Measurements from ENCODE around the gene MANF.

Gene MANF

DNA sequence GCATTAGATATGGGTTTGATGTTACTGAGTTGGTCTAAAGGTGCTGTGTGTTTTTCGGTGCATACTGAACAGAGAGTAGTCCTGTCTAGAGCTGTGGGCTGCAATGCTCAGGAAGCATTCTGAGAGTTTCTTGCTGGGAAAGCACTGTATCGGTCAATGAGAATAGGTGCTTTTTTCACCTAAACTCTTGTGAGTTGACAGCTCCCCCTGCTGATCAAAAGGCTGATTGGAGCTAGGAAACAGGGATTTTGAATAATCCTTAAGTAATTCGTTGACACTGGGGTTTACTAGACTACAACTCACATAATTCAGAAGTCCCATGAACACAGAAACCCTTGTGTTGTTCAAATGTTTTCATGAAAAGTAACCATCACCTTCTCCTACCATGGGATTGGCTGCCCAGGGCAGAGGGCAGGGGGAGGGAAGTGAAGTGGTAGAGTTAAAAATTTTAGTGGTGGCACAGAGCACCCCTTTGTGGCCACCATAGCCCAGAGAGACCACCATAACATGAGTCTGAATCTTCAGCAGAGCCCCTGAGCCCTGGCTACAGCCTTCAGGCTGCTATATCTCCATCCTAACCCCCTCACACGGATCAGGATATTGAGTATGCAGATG, 13.0 kb upstream of the MANF start:
- TF ChIP-seq, protein P1, sequence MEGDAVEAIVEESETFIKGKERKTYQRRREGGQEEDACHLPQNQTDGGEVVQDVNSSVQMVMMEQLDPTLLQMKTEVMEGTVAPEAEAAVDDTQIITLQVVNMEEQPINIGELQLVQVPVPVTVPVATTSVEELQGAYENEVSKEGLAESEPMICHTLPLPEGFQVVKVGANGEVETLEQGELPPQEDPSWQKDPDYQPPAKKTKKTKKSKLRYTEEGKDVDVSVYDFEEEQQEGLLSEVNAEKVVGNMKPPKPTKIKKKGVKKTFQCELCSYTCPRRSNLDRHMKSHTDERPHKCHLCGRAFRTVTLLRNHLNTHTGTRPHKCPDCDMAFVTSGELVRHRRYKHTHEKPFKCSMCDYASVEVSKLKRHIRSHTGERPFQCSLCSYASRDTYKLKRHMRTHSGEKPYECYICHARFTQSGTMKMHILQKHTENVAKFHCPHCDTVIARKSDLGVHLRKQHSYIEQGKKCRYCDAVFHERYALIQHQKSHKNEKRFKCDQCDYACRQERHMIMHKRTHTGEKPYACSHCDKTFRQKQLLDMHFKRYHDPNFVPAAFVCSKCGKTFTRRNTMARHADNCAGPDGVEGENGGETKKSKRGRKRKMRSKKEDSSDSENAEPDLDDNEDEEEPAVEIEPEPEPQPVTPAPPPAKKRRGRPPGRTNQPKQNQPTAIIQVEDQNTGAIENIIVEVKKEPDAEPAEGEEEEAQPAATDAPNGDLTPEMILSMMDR (conservative IDR thresholded peaks at IDR 0.05; ENCODE audit: low read length): peak; percentile 87
- DNase-seq (ENCODE audit: low read depth): peak; percentile 76
- no peak overlapping the region for H3K4me3 ChIP-seq (ENCODE audit: low read length)

- TF ChIP-seq, protein P1 (conservative IDR thresholded peaks at IDR 0.05; ENCODE audit: low read length): no peak
- no peak overlapping the region for H3K4me3 ChIP-seq (ENCODE audit: low read length)
- no peak for DNase-seq (ENCODE audit: low read depth)
These were observed 11.3 kb upstream of the MANF start for GRCh38 chr3:51373658-51374421.

DNA sequence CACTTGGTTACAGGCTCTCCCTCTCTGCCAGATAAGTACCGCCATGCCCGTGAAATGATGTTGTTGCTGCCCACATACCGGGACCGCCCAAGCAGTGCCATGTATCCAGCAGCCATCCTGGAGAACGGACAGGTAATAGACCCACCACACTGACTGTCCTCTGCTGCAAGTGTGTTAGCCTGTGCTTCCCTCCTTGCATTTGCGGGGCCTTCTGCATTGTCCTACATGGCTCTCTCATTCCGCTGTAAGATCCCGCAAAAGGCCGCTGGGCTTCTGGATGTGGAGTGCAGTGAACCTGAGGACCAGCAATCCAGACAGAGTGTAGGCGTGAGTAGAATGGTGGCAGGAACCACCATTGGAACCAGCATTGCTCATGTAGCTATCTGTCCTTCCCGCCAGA, 10.6 kb upstream of the MANF start:
- no peak for DNase-seq (ENCODE audit: low read depth)
- TF ChIP-seq, protein P1 (conservative IDR thresholded peaks at IDR 0.05; ENCODE audit: low read length): no peak
- H3K4me3 ChIP-seq (ENCODE audit: low read length): no peak overlapping the region

DNA sequence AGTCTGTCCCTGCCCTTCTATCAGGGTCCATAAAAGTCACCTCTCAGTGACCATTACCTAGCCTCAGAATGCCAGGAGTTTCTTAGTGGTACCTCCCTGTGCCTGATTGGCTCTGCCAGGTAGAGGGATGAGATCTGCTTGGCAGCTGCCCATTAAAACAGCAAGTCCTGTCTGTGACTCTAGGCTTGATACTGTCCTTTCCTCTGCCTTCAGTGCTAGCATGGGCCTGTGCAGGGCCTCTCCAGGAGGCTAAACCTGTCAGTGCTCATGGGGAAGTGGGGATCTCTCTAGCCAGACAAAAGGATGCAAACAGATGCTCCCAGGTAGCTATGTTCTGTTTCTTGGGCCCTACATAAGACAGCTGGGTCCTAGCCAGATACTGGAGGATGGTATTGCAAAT, 10.0 kb upstream of the MANF start:
- TF ChIP-seq, protein P1 (conservative IDR thresholded peaks at IDR 0.05; ENCODE audit: low read length): no peak
- H3K4me3 ChIP-seq (ENCODE audit: low read length): no peak overlapping the region
- DNase-seq (ENCODE audit: low read depth): no peak

DNA sequence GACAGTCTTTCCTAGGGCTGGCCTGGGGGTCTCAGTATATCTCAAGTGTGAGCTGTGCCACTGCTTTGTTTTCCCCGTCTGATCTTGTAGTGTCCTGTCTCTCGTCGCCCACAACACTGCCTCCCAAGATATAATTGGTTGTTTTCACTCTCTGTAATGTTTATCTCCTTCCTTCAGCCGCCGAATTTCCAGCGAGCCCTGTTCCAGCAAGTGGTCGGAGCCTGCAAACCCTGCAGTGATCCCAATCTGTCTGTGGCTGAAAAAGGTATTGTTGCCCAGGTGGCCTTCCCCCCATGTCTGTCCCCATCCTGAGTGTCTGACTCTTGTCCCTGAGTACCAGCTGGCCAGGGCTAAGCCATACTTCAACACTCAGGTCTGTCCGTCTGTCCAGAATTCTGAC, 9.5 kb upstream of the MANF start:
- TF ChIP-seq, protein P1 (conservative IDR thresholded peaks at IDR 0.05; ENCODE audit: low read length): no peak
- DNase-seq (ENCODE audit: low read depth): no peak

GRCh38 chr3:51378065-51378464, 7.0 kb upstream of the MANF start:
- DNase-seq (ENCODE audit: low read depth): no peak
- TF ChIP-seq, protein P1 (conservative IDR thresholded peaks at IDR 0.05; ENCODE audit: low read length): no peak
- no peak overlapping the region for H3K4me3 ChIP-seq (ENCODE audit: low read length)

More for the DNA sequence above, 9.5 kb upstream of the MANF start:
- H3K4me3 ChIP-seq (ENCODE audit: low read length): no peak overlapping the region

DNA sequence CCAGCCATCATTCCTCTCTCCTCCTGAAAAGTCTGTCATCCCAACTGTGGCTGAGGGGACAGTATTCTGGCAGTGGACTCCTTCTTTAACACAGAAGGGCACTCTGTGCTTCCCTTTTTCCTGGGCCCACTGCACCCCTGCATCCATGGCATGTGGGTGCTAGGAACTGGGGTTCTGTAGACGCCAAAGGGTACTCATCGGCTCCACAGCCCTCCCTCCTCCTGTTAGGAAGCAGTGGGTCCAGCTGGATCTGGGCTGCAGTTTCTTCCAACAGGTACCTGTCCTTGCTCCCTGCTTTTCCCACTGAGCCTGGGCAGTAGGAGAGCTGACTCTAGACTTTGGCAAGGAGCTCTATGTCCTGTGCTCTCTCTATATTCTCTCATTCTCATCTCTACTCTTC, 6.4 kb upstream of the MANF start:
- TF ChIP-seq, protein P1 (conservative IDR thresholded peaks at IDR 0.05; ENCODE audit: low read length): no peak
- no peak overlapping the region for H3K4me3 ChIP-seq (ENCODE audit: low read length)
- no peak for DNase-seq (ENCODE audit: low read depth)
